ENCODE results near the gene PRSS16.

DNA sequence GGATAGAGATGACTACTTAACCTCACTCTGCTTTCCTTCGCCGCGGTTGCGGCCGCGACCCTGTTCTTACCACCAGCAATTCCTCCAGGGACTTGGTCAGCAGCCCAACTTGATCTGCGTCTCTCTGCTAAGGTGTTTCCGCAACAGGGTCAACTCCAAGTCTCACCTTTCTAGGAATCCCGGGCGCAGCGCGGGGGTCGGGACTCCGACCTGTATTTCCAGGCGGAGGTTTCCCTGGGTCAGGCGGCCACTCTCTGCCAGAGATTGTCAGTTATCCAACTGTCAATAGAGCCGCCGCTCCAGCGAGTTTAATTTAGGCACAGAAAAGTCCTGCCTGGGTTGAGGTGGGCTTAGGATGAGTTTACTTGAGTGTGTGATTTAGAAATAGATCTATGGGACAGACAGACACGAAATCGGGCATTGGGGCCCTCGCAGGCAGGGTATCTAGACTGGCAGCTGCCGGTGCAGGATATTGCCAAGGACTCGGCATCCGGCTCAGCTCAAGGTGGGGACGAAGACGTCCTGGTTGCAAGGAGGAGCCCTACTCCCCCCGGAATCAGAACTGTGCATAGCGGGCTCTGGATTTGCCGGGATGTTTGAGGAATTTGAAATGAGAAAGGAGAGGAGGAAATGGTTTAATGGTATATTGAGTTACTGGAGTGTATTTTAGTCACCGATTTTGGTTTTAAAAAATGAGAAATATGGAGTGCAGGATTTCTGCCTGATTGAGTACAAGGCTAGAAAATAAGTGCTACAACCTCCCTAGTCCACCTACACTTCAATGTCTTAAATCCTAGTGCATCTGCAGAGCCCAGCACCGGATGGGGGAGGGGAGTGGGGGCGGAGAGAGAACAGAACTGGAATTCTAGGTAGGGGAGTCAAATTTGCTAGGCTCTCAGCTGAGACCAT is 40.9 kb downstream of the PRSS16 start:
- no peak for TF ChIP-seq EZH2 (IDR thresholded peaks at IDR 0.05)
- no peak for TF ChIP-seq POLR2AphosphoS5 (IDR thresholded peaks at IDR 0.05; ENCODE audit: borderline replicate concordance, low read depth, low read length)
- no peak for TF ChIP-seq FOXP2 (optimal IDR thresholded peaks at IDR 0.05; ENCODE audit: control extremely low read depth, extremely low read length, insufficient read depth)
